Type B pancreatic cell (in vitro differentiated cells): ENCODE results near the gene NUDCD3. TPM values are rescaled to one million over a fixed set of nuclear protein-coding genes. Genes with fewer than 3 reads are reported as not detected.

Source experiments
- DNase-seq: peaks from one replicate; pipeline ENCODE4 v3.0.0; 2021; ENCODE audit warnings: mixed read lengths; ENCODE audit not compliant: unreplicated experiment; ENCODE audit errors: extremely low spot score
- H3K27ac Mint-ChIP-seq: 2 replicates; pipeline ENCODE4 v1.8.0; 2021; ENCODE audit warnings: mild to moderate bottlenecking, mixed read lengths
- H3K27me3 Mint-ChIP-seq: 2 replicates; pipeline ENCODE4 v1.8.0; 2021; ENCODE audit warnings: mixed read lengths
- H3K36me3 Mint-ChIP-seq: 2 replicates; pipeline ENCODE4 v1.8.0; 2021; ENCODE audit warnings: mixed read lengths
- H3K4me1 Mint-ChIP-seq: one replicate; pipeline ENCODE4 v1.8.0; 2021; ENCODE audit warnings: mixed read lengths; ENCODE audit not compliant: unreplicated experiment
- H3K4me3 Mint-ChIP-seq: 2 replicates; pipeline ENCODE4 v1.8.0; 2021; ENCODE audit warnings: mild to moderate bottlenecking, mixed read lengths
- H3K9me3 Mint-ChIP-seq: 2 replicates; pipeline ENCODE4 v1.8.0; 2021; ENCODE audit warnings: mixed read lengths
- total RNA-seq: library from RNA; stranded (reverse); gene quantifications from 2 replicates; pipeline ENCODE4 v1.2.1, GENCODE V29; 2021; ENCODE audit warnings: low replicate concordance
- TF ChIP-seq, protein P1 (sequence below): fragments of 200-600 bp; sonication (generic); conservative IDR thresholded peaks from 2 replicates; pipeline ENCODE4 v1.5.0; 2021; ENCODE audit warnings: antibody characterized with exemption, mild to moderate bottlenecking

Gene NUDCD3
- total RNA-seq, 1 donor from 2014 or later: 88.5 TPM

DNA sequence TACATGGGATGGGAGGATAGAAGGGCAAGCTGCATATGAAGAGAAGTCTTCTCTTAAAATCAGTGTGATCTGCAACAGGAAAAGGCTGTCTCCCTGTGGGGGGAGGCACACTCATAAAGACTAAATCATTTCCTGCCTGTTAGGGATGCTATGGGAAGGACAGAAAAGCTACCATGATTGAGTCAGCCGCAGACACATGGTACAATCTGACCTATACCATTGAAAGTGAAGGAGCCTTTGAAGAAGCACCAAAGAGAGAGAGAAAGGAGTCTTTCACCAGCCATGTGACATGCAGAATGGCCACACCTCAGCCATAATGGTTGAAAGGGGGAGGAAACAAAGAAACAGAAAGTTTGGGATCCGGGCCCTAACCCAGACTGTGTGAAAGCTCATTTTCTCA lies 29.1 kb downstream of the NUDCD3 start:
- TF ChIP-seq, protein P1, sequence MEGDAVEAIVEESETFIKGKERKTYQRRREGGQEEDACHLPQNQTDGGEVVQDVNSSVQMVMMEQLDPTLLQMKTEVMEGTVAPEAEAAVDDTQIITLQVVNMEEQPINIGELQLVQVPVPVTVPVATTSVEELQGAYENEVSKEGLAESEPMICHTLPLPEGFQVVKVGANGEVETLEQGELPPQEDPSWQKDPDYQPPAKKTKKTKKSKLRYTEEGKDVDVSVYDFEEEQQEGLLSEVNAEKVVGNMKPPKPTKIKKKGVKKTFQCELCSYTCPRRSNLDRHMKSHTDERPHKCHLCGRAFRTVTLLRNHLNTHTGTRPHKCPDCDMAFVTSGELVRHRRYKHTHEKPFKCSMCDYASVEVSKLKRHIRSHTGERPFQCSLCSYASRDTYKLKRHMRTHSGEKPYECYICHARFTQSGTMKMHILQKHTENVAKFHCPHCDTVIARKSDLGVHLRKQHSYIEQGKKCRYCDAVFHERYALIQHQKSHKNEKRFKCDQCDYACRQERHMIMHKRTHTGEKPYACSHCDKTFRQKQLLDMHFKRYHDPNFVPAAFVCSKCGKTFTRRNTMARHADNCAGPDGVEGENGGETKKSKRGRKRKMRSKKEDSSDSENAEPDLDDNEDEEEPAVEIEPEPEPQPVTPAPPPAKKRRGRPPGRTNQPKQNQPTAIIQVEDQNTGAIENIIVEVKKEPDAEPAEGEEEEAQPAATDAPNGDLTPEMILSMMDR: no peak
- no peaks in the 10 kb centered on the region for H3K27me3 Mint-ChIP-seq
- H3K9me3 Mint-ChIP-seq: no peaks in the 10 kb centered on the region
- DNase-seq: no peak
- peaks cover 7% of the 10 kb centered on the region for H3K4me1 Mint-ChIP-seq
- H3K36me3 Mint-ChIP-seq: peaks cover 12% of the 10 kb centered on the region
- H3K27ac Mint-ChIP-seq: no peak overlapping the region
- H3K4me3 Mint-ChIP-seq: no peak overlapping the region

DNA sequence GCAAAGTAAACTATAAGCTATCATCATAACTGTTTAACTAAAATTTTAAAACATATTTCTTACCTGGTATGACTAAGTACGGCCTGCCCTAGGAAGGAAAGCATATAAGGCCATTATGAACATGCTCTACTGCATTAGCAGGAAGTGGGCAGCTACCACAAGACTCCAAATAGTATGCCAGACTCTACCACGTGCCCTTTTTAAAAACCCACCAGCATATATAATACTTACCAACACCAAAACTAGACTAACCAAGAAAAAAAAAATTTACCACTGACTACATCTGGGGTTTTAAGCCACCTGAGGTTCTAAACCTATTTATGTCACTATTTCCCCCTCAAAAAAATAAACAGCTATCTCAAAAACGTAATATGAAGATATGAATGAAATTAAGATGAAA lies 30.1 kb downstream of the NUDCD3 start:
- peaks cover 9% of the 10 kb centered on the region for H3K36me3 Mint-ChIP-seq
- no peak overlapping the region for H3K27ac Mint-ChIP-seq
- H3K27me3 Mint-ChIP-seq: no peaks in the 10 kb centered on the region
- no peaks in the 10 kb centered on the region for H3K9me3 Mint-ChIP-seq
- DNase-seq: no peak
- TF ChIP-seq, protein P1: no peak
- H3K4me1 Mint-ChIP-seq: peaks cover 7% of the 10 kb centered on the region
- H3K4me3 Mint-ChIP-seq: no peak overlapping the region

DNA sequence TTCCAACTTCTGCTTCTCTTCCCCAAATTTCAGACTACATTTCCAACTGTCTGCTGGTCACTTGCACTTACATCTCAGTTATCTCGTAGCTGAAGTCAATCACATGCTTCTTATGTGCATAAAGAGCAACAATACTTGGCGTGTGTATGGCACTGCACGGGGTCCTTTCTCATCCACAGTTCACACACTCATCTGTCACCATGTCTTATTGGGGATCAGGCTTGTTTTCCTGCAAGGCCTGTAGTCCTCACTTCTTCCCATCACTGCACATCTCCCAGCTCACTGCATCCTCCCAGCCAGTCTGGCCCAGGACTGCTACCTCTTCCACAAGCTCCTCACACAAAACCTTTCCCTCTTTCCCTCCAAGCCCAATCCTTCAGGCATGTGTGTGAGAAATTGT lies 35.3 kb downstream of the NUDCD3 start:
- no peaks in the 10 kb centered on the region for H3K4me1 Mint-ChIP-seq
- DNase-seq: no peak
- peaks cover 17% of the 10 kb centered on the region for H3K36me3 Mint-ChIP-seq
- no peaks in the 10 kb centered on the region for H3K27me3 Mint-ChIP-seq
- no peak overlapping the region for H3K4me3 Mint-ChIP-seq
- H3K9me3 Mint-ChIP-seq: no peaks in the 10 kb centered on the region
- H3K27ac Mint-ChIP-seq: no peak overlapping the region
- TF ChIP-seq, protein P1: no peak

DNA sequence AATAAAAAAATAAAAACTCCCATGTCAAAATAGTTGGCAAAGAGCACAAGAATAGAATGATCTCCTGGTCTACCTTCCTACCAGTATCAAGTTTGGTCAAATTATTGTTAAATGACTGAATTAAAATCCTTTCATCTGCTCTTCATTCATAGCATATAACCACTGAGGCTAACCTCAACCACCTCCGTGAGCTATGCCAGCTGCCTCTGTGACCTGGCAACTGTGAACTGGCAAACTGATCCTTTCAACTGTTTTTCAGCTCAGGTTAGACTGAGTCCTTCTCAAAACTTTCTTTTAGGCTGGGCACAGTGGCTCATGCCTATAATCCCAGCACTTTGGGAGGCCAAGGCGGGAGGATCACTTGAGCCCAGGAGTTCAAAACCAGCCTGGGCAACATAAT lies 36.1 kb downstream of the NUDCD3 start:
- TF ChIP-seq, protein P1: no peak
- no peak overlapping the region for H3K4me3 Mint-ChIP-seq
- no peak overlapping the region for H3K27ac Mint-ChIP-seq
- no peaks in the 10 kb centered on the region for H3K27me3 Mint-ChIP-seq
- no peaks in the 10 kb centered on the region for H3K9me3 Mint-ChIP-seq
- peaks cover 14% of the 10 kb centered on the region for H3K36me3 Mint-ChIP-seq
- no peak for DNase-seq
- H3K4me1 Mint-ChIP-seq: peaks cover under 1% of the 10 kb centered on the region

DNA sequence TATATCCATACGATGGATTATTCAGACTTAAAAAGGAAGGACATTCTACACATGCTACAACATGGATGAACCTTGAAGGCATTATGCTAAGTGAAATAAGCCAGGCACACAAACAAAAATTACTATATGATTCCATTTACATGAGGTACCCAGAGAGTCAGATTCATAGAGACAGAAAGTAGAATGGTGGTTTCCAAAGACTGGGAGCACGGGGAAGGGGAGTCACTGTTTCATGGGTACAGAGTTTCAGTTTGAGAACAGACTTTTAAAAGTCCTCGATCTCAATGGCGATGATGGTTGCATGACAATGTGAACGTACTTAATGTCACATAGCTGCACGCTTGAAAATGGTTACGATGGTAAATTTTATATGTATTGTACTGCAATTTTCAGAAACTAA lies 39.3 kb downstream of the NUDCD3 start:
- no peak for DNase-seq
- TF ChIP-seq, protein P1: no peak
- Mint-ChIP-seq H3K36me3 (peaks cover 26% of the 10 kb centered on the region), H3K4me3 (no peak overlapping the region), H3K27ac (no peak overlapping the region), H3K27me3 (no peaks in the 10 kb centered on the region), H3K9me3 (no peaks in the 10 kb centered on the region), H3K4me1 (peaks cover 12% of the 10 kb centered on the region)

DNA sequence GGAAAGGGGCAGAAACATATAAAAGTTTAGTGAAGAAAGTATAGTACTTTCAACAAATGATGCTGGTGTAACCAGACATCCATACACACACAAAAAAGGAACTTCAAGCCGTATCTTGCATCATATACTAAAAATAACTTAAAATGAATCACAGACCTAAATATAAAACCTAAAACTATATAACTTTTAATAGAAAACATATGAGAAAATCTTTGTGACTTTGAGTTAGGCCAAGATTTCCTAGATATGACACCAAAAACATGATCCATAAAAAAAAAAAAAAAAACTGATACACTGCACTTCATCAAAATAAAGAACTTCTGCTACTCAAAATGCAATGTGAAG lies 40.9 kb downstream of the NUDCD3 start:
- no peak for DNase-seq
- TF ChIP-seq, protein P1: no peak
- H3K27ac Mint-ChIP-seq: no peak overlapping the region
- no peaks in the 10 kb centered on the region for H3K27me3 Mint-ChIP-seq
- no peak overlapping the region for H3K4me3 Mint-ChIP-seq
- H3K4me1 Mint-ChIP-seq: peaks cover 12% of the 10 kb centered on the region
- H3K9me3 Mint-ChIP-seq: no peaks in the 10 kb centered on the region
- peaks cover 25% of the 10 kb centered on the region for H3K36me3 Mint-ChIP-seq
